AG10803 (cell line): ENCODE data around the gene ZNF487.

Experiments used
- DNase-seq: peaks from one replicate; pipeline ENCODE4 v3.0.0; 2010; ENCODE audit warnings: low read depth
- H3K4me3 ChIP-seq: 2 replicates; pipeline ENCODE4 v1.5.1; 2011; ENCODE audit warnings: mild to moderate bottlenecking, low read length, control low read depth
- CTCF ChIP-seq: conservative IDR thresholded peaks from 2 replicates; pipeline ENCODE4 v1.5.1; 2011; ENCODE audit warnings: mild to moderate bottlenecking, low read length, control low read depth, inconsistent platforms

Gene ZNF487

GRCh38 chr10:43491855-43492254 lies 54.9 kb downstream of the ZNF487 start:
- DNase-seq, result no peak
- no peak overlapping the region for H3K4me3 ChIP-seq
- TF ChIP-seq CTCF, result no peak

GRCh38 chr10:43502931-43503330 lies 66.0 kb downstream of the ZNF487 start:
- no peak for DNase-seq
- no peak for TF ChIP-seq CTCF
- no peak overlapping the region for H3K4me3 ChIP-seq

- H3K4me3 ChIP-seq, result no peak overlapping the region
- DNase-seq, result no peak
- no peak for TF ChIP-seq CTCF
Measured at GRCh38 chr10:43524434-43525247, 87.7 kb downstream of the ZNF487 start.
